AG08395 (cell line): ENCODE results near the gene FYB2.

Source experiments
- DNase-seq: peaks from one replicate; pipeline ENCODE4 v3.0.0; 2012; ENCODE audit warnings: mixed read lengths, low spot score

FYB2 gene

GRCh38 chr1:56710646-56711045 lies 108.6 kb downstream of the FYB2 start:
- DNase-seq, result peak; percentile 46

- DNase-seq, result no peak
Measured at GRCh38 chr1:56709995-56710394, 109.2 kb downstream of the FYB2 start.

GRCh38 chr1:56709269-56709880 lies 109.8 kb downstream of the FYB2 start:
- peak; percentile 41 for DNase-seq

- no peak for DNase-seq
Measured at GRCh38 chr1:56707379-56707778, 111.8 kb downstream of the FYB2 start.

- no peak for DNase-seq
Measured at GRCh38 chr1:56703747-56704146, 115.5 kb downstream of the FYB2 start.

GRCh38 chr1:56696663-56697062 lies 122.5 kb downstream of the FYB2 start:
- DNase-seq, result no peak

GRCh38 chr1:56688522-56689026 lies 130.6 kb downstream of the FYB2 start:
- peak; percentile 71 for DNase-seq

- no peak for DNase-seq
Measured at GRCh38 chr1:56686169-56686568, 133.0 kb downstream of the FYB2 start.

- DNase-seq, result no peak
Measured at GRCh38 chr1:56683569-56683968, 135.6 kb downstream of the FYB2 start.

GRCh38 chr1:56676571-56677035 lies 142.6 kb downstream of the FYB2 start:
- DNase-seq, result peak; percentile 68

GRCh38 chr1:56675763-56676162 lies 143.4 kb downstream of the FYB2 start:
- no peak for DNase-seq

- no peak for DNase-seq
Measured at GRCh38 chr1:56672579-56672978, 146.6 kb downstream of the FYB2 start.

GRCh38 chr1:56671542-56671941 lies 147.7 kb downstream of the FYB2 start:
- DNase-seq, result no peak

GRCh38 chr1:56671085-56671484 lies 148.1 kb downstream of the FYB2 start:
- no peak for DNase-seq

GRCh38 chr1:56670350-56670749 lies 148.9 kb downstream of the FYB2 start:
- no peak for DNase-seq
